WTC11 (cell line): ENCODE measurements around the gene RPL21.

Experiments used
- CTCF ChIP-seq: fragments of 200-600 bp; IDR thresholded peaks from 2 replicates; pipeline ENCODE4 v1.8.0; 2022; ENCODE audit warnings: antibody characterized with exemption
- ZNF416 ChIP-seq: fragments of 250-450 bp; sonication (Bioruptor Pico); IDR thresholded peaks from 2 replicates; pipeline ENCODE4 v1.9.0; 2021; ENCODE audit warnings: mild to moderate bottlenecking, inconsistent platforms

GRCh38 chr13:27304611-27305010, 53.3 kb downstream of the RPL21 start:
- TF ChIP-seq ZNF416 (CRISPR knock-in tag) (no peak), CTCF (no peak)
